ENCODE results near the gene MAVS. TPM values are rescaled to one million over a fixed set of nuclear protein-coding genes. Genes with fewer than 3 reads are reported as not detected.

Gene MAVS
- total RNA-seq, 1 experiment from 2014 or later = 24.2 TPM

DNA sequence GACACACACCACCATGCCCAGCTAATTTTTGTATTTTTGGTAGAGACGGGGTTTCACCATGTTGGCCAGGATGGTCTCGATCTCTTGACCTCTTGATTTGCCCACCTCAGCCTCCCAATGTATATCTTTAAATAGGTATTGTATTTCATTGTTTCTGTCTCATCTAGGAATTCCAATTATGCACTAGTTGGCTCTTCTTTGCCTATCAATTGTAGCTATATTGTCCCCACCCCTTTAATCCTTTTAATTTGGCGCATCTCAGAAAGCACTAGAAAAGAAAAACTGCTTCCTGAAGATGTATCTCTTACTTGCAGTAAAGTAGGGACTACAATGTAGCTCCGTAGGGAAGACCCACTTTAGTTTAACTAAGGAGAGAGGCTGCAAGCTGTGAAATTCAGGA, 10.5 kb upstream of the MAVS start:
- Histone ChIP-seq H2BK5ac (ENCODE audit: insufficient read length, low read length) (no peak overlapping the region), H3K23me2 (ENCODE audit: insufficient read length, low read depth, low read length, poor library complexity, severe bottlenecking) (no peaks in the 10 kb centered on the region), H3K9me3 (ENCODE audit: control insufficient read depth, low read depth, low read length) (no peaks in the 10 kb centered on the region), H4K91ac (ENCODE audit: insufficient read length, low read depth, low read length) (no peak overlapping the region), H3K4me1 (ENCODE audit: insufficient read depth, low read length) (no peaks in the 10 kb centered on the region), H3K18ac (ENCODE audit: insufficient read length, low read depth, low read length) (no peak overlapping the region), H3K79me1 (ENCODE audit: insufficient read depth, low read depth, low read length, poor library complexity, severe bottlenecking) (no peaks in the 10 kb centered on the region), H3K4me2 (ENCODE audit: insufficient read depth, insufficient read length, low read length) (no peak overlapping the region), H3K4ac (ENCODE audit: low read depth, low read length) (no peak overlapping the region), H3T11ph (ENCODE audit: low read length) (no peak overlapping the region), H2AK5ac (ENCODE audit: insufficient read length, low read length) (no peak overlapping the region), H4K5ac (ENCODE audit: insufficient read length, low read depth, low read length) (no peak overlapping the region), H2BK20ac (ENCODE audit: low read depth, low read length, poor library complexity, severe bottlenecking) (no peak overlapping the region), H3K23ac (ENCODE audit: insufficient read length, low read depth, low read length) (no peak overlapping the region), H3K14ac (ENCODE audit: insufficient read depth, low read length) (no peak overlapping the region), H4K20me1 (ENCODE audit: control insufficient read depth, insufficient read depth, insufficient read length) (no peaks in the 10 kb centered on the region), H3K56ac (ENCODE audit: insufficient read length, low read depth, low read length) (no peak overlapping the region), H4K8ac (replicated peaks; ENCODE audit: insufficient read length, low read depth, low read length) (no peak overlapping the region), H3K79me2 (ENCODE audit: insufficient read depth, low read length) (no peaks in the 10 kb centered on the region), H3K27ac (ENCODE audit: insufficient read length, low read depth, low read length) (no peak overlapping the region), H3K9ac (ENCODE audit: extremely low read depth, insufficient read length, low read length) (no peak overlapping the region), H2AFZ (ENCODE audit: low read length) (no peak overlapping the region), H2BK12ac (ENCODE audit: insufficient read length, low read depth, low read length) (no peak overlapping the region), H2BK120ac (ENCODE audit: low read depth, low read length, poor library complexity, severe bottlenecking) (no peak overlapping the region), H2BK15ac (ENCODE audit: low read depth, low read length) (no peak overlapping the region), H3K27me3 (ENCODE audit: insufficient read depth, low read length) (no peaks in the 10 kb centered on the region; the same call in 1 of the 2 replicates)
- no peak overlapping the region for H3K4me3 Mint-ChIP-seq
- peaks cover 2% of the 10 kb centered on the region; the same call in 1 of the 2 replicates for H3K27me3 Mint-ChIP-seq (ENCODE audit: low read depth)
- H3K27ac Mint-ChIP-seq = no peak overlapping the region
- no CpG with 5 or more reads among the region's 4 CpGs for whole genome bisulfite sequencing (ENCODE audit: extremely low coverage, insufficient read length, low lambda C conversion rate)
- no peak for TF ChIP-seq CTCF (conservative IDR thresholded peaks at IDR 0.05)
- H3K9me3 Mint-ChIP-seq = no peaks in the 10 kb centered on the region
- no peak for DNase-seq
- no peaks in the 10 kb centered on the region for H3K36me3 Mint-ChIP-seq (ENCODE audit: insufficient read depth in 1 of 3, low read depth in 3 of 3)
- peaks cover 7% of the 10 kb centered on the region in 2 experiments for H3K4me1 Mint-ChIP-seq
